Smooth muscle cell of the brain vasculature (primary cell): ENCODE data around the gene TBC1D16.

Experiments used
- DNase-seq: peaks from one replicate; pipeline ENCODE4 v3.0.0-alpha.2; 2012; ENCODE audit warnings: low read depth, low spot score

Gene TBC1D16

GRCh38 chr17:80025140-80025539 lies 10.5 kb downstream of the TBC1D16 start:
- no peak for DNase-seq

- no peak for DNase-seq
Measured at GRCh38 chr17:80024206-80024972, 11.3 kb downstream of the TBC1D16 start.

GRCh38 chr17:80023481-80024205 lies 12.0 kb downstream of the TBC1D16 start:
- no peak for DNase-seq

- no peak for DNase-seq
Measured at GRCh38 chr17:80021600-80021999, 14.1 kb downstream of the TBC1D16 start.

GRCh38 chr17:80018917-80019651 lies 16.6 kb downstream of the TBC1D16 start:
- DNase-seq, result no peak

- no peak for DNase-seq
Measured at GRCh38 chr17:80017226-80018010, 18.3 kb downstream of the TBC1D16 start.

GRCh38 chr17:80012765-80013741 lies 22.6 kb downstream of the TBC1D16 start:
- no peak for DNase-seq

GRCh38 chr17:80011989-80012555 lies 23.6 kb downstream of the TBC1D16 start:
- no peak for DNase-seq

- DNase-seq, result no peak
Measured at GRCh38 chr17:80010283-80010858, 25.3 kb downstream of the TBC1D16 start.

- DNase-seq, result no peak
Measured at GRCh38 chr17:80009391-80010282, 26.0 kb downstream of the TBC1D16 start.

GRCh38 chr17:80008848-80009247 lies 26.8 kb downstream of the TBC1D16 start:
- DNase-seq, result no peak

- no peak for DNase-seq
Measured at GRCh38 chr17:80008383-80008840, 27.3 kb downstream of the TBC1D16 start.

GRCh38 chr17:80007939-80008338 lies 27.7 kb downstream of the TBC1D16 start:
- DNase-seq, result no peak

- DNase-seq, result no peak
Measured at GRCh38 chr17:80006811-80007752, 28.6 kb downstream of the TBC1D16 start.

GRCh38 chr17:80006339-80006720 lies 29.3 kb downstream of the TBC1D16 start:
- DNase-seq, result no peak

GRCh38 chr17:80005360-80006338 lies 30.0 kb downstream of the TBC1D16 start:
- no peak for DNase-seq
